A673 (cell line): ENCODE data around the gene TCF7. TPM values are rescaled to one million over a fixed set of nuclear protein-coding genes. Genes with fewer than 3 reads are reported as not detected.

Experiments used
- BruUV-seq: library from RNA; stranded (reverse); fragments of 400-500 nt; replicated peaks from 2 replicates; lab custom pipeline; 2021; lab: Mats Ljungman, UMichigan
- CTCF ChIA-PET: fragments of 300-600 bp; sonication (Branson Sonifier 250); formaldehyde crosslinking; loops from one replicate; lab custom pipeline; 2022; ENCODE audit warnings: antibody characterized with exemption; lab: Charles Lee
- POLR2A ChIA-PET: fragments of 300-600 bp; sonication (Branson Sonifier 250); formaldehyde crosslinking; loops from one replicate; lab custom pipeline; 2022; ENCODE audit warnings: antibody characterized with exemption; ENCODE audit not compliant: low non-redundant PET; lab: Charles Lee
- DNase-seq: peaks from one replicate; pipeline ENCODE4 v3.0.0-alpha.2; 2015; ENCODE audit warnings: low spot score
- H3K27ac ChIP-seq: fragments of 200-600 bp; sonication (generic); 2 replicates; pipeline ENCODE4 v1.5.1; 2016; ENCODE audit warnings: mixed run types, low read depth, mild to moderate bottlenecking, mixed read lengths, antibody characterized with exemption, low read length; ENCODE audit not compliant: poor library complexity, severe bottlenecking
- H3K27me3 ChIP-seq: fragments of 200-600 bp; sonication (generic); replicated peaks from 2 replicates; pipeline ENCODE4 v1.6.1; 2017; ENCODE audit warnings: mixed run types, low read depth, mild to moderate bottlenecking, mixed read lengths, antibody characterized with exemption, low read length; ENCODE audit not compliant: insufficient read depth, poor library complexity
- H3K36me3 ChIP-seq: fragments of 200-600 bp; sonication (generic); 2 replicates; pipeline ENCODE4 v1.6.1; 2016; ENCODE audit warnings: mixed run types, mild to moderate bottlenecking, mixed read lengths, antibody characterized with exemption, low read length; ENCODE audit not compliant: insufficient read depth, poor library complexity, severe bottlenecking
- H3K4me1 ChIP-seq: fragments of 200-600 bp; sonication (generic); 2 replicates; pipeline ENCODE4 v1.6.1; 2017; ENCODE audit warnings: mixed run types, mild to moderate bottlenecking, mixed read lengths, antibody characterized with exemption, low read length; ENCODE audit not compliant: insufficient read depth, poor library complexity, severe bottlenecking
- H3K4me3 ChIP-seq: fragments of 200-600 bp; sonication (generic); 2 replicates; pipeline ENCODE4 v1.5.1; 2016; ENCODE audit warnings: low read depth, mixed run types, mild to moderate bottlenecking, mixed read lengths, low read length; ENCODE audit not compliant: poor library complexity, severe bottlenecking
- H3K9me3 ChIP-seq: fragments of 200-600 bp; sonication (generic); 2 replicates; pipeline ENCODE4 v1.6.1; 2016; ENCODE audit warnings: mixed run types, low read depth, mild to moderate bottlenecking, mixed read lengths, antibody characterized with exemption, low read length; ENCODE audit not compliant: poor library complexity, severe bottlenecking
- EZH2 ChIP-seq: fragments of 200-600 bp; sonication (generic); IDR thresholded peaks from 2 replicates; pipeline ENCODE4 v1.6.1; 2017; ENCODE audit warnings: borderline replicate concordance, low read depth, mild to moderate bottlenecking, mixed read lengths, antibody characterized with exemption, low read length; ENCODE audit not compliant: poor library complexity, severe bottlenecking
- intact Hi-C: fragments of 100-400 bp; cut with micrococcal nuclease; formaldehyde crosslinking; loops from one replicate; pipeline ENCODE4 v1.10.0; 2022; ENCODE audit not compliant: unreplicated experiment
- total RNA-seq: library from RNA; stranded (reverse); gene quantifications from 2 replicates; pipeline ENCODE4 v1.2.3, GENCODE V29; 2021
- TF ChIP-seq, protein P1 (sequence below): fragments of 300-800, 200-600 bp; sonication (generic); conservative IDR thresholded peaks from 2 replicates; pipeline ENCODE4 v1.5.1; 2017; ENCODE audit warnings: low read depth, mild to moderate bottlenecking, antibody characterized with exemption, low read length, moderate library complexity, mixed read lengths

Gene TCF7
- total RNA-seq, 1 experiment from 2014 or later = 3.3 TPM

DNA sequence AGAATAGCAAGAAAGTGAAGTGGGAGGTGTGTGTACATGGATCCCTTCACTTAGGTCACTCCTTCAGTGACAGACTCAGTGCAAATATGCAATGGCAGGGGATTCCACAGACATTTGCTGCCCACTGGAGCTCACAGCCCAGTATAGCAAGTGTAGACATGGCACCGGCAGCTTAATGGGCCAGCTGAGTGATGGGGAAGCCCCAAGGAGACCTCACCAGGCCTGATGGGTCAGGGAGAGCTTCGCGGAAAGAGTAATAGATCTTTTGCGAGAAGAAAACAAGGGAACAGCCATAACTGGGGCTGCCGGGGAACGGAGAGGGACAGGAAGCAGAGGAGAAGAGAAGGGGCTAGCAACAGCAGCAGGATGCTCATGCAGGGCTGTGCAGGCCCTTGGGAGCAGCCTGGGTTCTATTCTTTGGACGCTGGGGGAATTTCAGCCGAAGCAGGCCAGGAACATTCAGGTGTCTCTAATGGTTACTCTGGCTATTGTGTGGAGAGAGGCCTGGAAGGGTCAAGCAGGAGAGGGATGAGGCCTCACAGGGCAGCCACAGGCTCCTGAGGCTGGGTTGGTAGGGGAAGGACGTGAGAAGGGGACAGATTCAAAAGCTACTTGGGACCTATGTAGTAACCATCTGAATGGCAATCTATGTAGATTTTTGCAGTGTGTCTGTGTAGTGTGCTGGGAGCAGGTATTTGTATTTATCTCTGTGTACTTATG is 27.0 kb downstream of the TCF7 start:
- TF ChIP-seq, protein P1, sequence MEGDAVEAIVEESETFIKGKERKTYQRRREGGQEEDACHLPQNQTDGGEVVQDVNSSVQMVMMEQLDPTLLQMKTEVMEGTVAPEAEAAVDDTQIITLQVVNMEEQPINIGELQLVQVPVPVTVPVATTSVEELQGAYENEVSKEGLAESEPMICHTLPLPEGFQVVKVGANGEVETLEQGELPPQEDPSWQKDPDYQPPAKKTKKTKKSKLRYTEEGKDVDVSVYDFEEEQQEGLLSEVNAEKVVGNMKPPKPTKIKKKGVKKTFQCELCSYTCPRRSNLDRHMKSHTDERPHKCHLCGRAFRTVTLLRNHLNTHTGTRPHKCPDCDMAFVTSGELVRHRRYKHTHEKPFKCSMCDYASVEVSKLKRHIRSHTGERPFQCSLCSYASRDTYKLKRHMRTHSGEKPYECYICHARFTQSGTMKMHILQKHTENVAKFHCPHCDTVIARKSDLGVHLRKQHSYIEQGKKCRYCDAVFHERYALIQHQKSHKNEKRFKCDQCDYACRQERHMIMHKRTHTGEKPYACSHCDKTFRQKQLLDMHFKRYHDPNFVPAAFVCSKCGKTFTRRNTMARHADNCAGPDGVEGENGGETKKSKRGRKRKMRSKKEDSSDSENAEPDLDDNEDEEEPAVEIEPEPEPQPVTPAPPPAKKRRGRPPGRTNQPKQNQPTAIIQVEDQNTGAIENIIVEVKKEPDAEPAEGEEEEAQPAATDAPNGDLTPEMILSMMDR = no peak
- no peak for TF ChIP-seq EZH2
- ChIA-PET CTCF (interaction anchor here (5.3 kb wide), 1 partner anchor 102 kb away, joined by 87 read pairs; no protein-coding TSS in a partner anchor), POLR2A (no interaction called here)
- Histone ChIP-seq H3K4me3 (no peak overlapping the region), H3K27ac (no peak overlapping the region), H3K36me3 (peaks cover 31% of the 10 kb centered on the region), H3K4me1 (peaks cover 7% of the 10 kb centered on the region), H3K9me3 (no peaks in the 10 kb centered on the region), H3K27me3 (no peaks in the 10 kb centered on the region)
- BruUV-seq = no TSS peak
- intact Hi-C loops = no loop called here
- no peak for DNase-seq

DNA sequence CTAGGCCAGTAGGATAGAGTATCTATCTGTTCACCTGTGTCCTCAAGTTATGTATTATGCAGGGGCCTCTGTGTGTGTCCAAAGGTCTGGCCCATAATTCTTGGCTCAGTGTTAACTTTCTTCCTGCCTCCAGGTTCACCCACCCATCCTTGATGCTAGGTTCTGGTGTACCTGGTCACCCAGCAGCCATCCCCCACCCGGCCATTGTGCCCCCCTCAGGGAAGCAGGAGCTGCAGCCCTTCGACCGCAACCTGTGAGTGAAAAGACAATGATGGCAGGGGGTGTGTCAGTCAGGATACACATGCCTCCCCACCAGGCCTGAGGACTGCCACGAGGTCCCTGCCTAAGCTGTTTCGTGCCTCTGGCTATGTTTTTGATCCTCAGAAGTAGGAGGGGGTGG is 27.6 kb downstream of the TCF7 start:
- TF ChIP-seq, protein P1 = no peak
- no peak for TF ChIP-seq EZH2
- Histone ChIP-seq H3K4me1 (peaks cover 7% of the 10 kb centered on the region), H3K27ac (no peak overlapping the region), H3K27me3 (no peaks in the 10 kb centered on the region), H3K4me3 (no peak overlapping the region), H3K9me3 (no peaks in the 10 kb centered on the region), H3K36me3 (peaks cover 30% of the 10 kb centered on the region)
- ChIA-PET POLR2A (no interaction called here), CTCF (interaction anchor here (5.3 kb wide), 1 partner anchor 102 kb away, joined by 87 read pairs; no protein-coding TSS in a partner anchor)
- intact Hi-C loops = no loop called here
- DNase-seq = no peak
- no TSS peak for BruUV-seq

DNA sequence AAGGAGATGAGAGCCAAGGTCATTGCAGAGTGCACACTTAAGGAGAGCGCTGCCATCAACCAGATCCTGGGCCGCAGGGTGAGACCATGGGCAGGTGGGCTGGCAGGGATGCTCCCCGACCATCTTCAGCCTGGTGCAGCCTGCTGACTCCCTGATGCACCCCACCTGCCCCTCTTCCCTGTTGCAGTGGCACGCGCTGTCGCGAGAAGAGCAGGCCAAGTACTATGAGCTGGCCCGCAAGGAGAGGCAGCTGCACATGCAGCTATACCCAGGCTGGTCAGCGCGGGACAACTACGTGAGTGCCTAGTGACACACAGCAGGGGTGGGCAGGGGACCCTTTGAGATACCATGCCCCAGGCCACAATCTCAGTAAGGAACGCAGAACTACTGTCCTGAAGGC is 28.3 kb downstream of the TCF7 start:
- ChIA-PET CTCF (interaction anchor here (5.3 kb wide), 1 partner anchor 103 kb away, joined by 87 read pairs; no protein-coding TSS in a partner anchor), POLR2A (no interaction called here)
- H3K9me3 ChIP-seq = no peaks in the 10 kb centered on the region
- BruUV-seq = no TSS peak
- TF ChIP-seq EZH2 = no peak
- TF ChIP-seq, protein P1 = no peak
- no peak overlapping the region for H3K27ac ChIP-seq
- no peak overlapping the region for H3K4me3 ChIP-seq
- H3K4me1 ChIP-seq = peaks cover 3% of the 10 kb centered on the region
- DNase-seq = no peak
- no peaks in the 10 kb centered on the region for H3K27me3 ChIP-seq
- intact Hi-C loops = no loop called here
- peaks cover 32% of the 10 kb centered on the region for H3K36me3 ChIP-seq
